Fibroblast of skin of right quadriceps (primary cell): Measurements from ENCODE around the gene PODXL.
A peak's percentile ranks its signal among the peaks of the same experiment; 100 is the strongest.
"Not testable (repeated sequence)": the region's sequence is repeated elsewhere in the genome, so short reads cannot be mapped to it uniquely, and the experiment has no call there.

Experiments used
- DNase-seq: peaks from one replicate; pipeline ENCODE4 v3.0.0-alpha.2; 2013

The PODXL gene

GRCh38 chr7:131488361-131488760 lies 68.1 kb downstream of the PODXL start:
- DNase-seq, result no peak

GRCh38 chr7:131487217-131487616 lies 69.2 kb downstream of the PODXL start:
- DNase-seq, result no peak

GRCh38 chr7:131486346-131486745 lies 70.1 kb downstream of the PODXL start:
- no peak for DNase-seq

- no peak for DNase-seq
Measured at GRCh38 chr7:131483586-131483985, 72.8 kb downstream of the PODXL start.

GRCh38 chr7:131482800-131483199 lies 73.6 kb downstream of the PODXL start:
- DNase-seq, result no peak

GRCh38 chr7:131480384-131481315 lies 75.8 kb downstream of the PODXL start:
- peak; percentile 66 for DNase-seq

GRCh38 chr7:131476740-131477139 lies 79.7 kb downstream of the PODXL start:
- no peak for DNase-seq

GRCh38 chr7:131471250-131472004 lies 85.0 kb downstream of the PODXL start:
- DNase-seq, result no peak

GRCh38 chr7:131467788-131468187 lies 88.6 kb downstream of the PODXL start:
- DNase-seq, result no peak

GRCh38 chr7:131466735-131467365 lies 89.6 kb downstream of the PODXL start:
- no peak for DNase-seq

GRCh38 chr7:131462715-131463114 lies 93.7 kb downstream of the PODXL start:
- not testable (repeated sequence) for DNase-seq

GRCh38 chr7:131462059-131462458 lies 94.4 kb downstream of the PODXL start:
- no peak for DNase-seq

GRCh38 chr7:131459256-131459655 lies 97.2 kb downstream of the PODXL start:
- peak; percentile 6 for DNase-seq

- DNase-seq, result no peak
Measured at GRCh38 chr7:131456338-131456737, 100.1 kb downstream of the PODXL start.

GRCh38 chr7:131455546-131455945 lies 100.9 kb downstream of the PODXL start:
- no peak for DNase-seq

- no peak for DNase-seq
Measured at GRCh38 chr7:131455001-131455400, 101.4 kb downstream of the PODXL start.

GRCh38 chr7:131454498-131454897 lies 101.9 kb downstream of the PODXL start:
- no peak for DNase-seq
